Measurements from ENCODE around the gene WNT2. TPM values are rescaled to one million over a fixed set of nuclear protein-coding genes. Genes with fewer than 3 reads are reported as not detected.
"Not testable (repeated sequence)": the region's sequence is repeated elsewhere in the genome, so short reads cannot be mapped to it uniquely, and the experiment has no call there.

The WNT2 gene
- total RNA-seq, 5 donors from 2014 or later (not counting 1 experiment from before 2014, with no cell fraction given): not detected

DNA sequence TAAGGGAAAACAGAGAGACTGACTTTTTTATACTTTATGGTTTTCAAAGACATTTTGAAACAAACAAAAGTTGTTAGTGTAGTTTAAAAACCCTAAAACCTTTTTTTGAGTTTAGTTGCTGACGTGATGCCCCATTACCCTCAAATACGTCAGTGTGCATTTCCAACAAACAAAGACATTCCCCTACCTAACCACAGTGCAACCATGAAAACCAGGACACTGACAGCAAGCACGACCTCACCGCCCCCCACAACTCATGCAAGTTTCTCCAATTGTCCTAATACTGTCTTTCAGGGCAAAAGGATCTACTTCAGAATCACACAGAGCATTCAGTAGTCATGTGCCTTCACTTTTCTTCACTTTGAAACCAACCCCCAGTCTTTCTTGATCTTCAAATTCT is 75.0 kb downstream of the WNT2 start:
- no peaks in the 10 kb centered on the region for H3K36me3 ChIP-seq (ENCODE audit: control insufficient read depth in 2 of 2, extremely low read depth in 1 of 2, insufficient read depth in 1 of 2, low read length in 1 of 2)
- Mint-ChIP-seq H3K27ac (no peak overlapping the region), H3K4me3 (no peak overlapping the region), H3K27me3 (peaks cover 5 to 8% of the 10 kb centered on the region in 2 donors), H3K9me3 (peaks cover 0 to 3% (median 0%) of the 10 kb centered on the region in 3 donors), H3K36me3 (no peaks in the 10 kb centered on the region), H3K4me1 (no peaks in the 10 kb centered on the region)
- ChIA-PET POLR2A (no interaction called here), CTCF (no interaction called here)
- no peak overlapping the region for H3K27ac ChIP-seq (ENCODE audit: low read length)
- no peak for DNase-seq
- H3K4me3 ChIP-seq (ENCODE audit: control insufficient read depth in 1 of 2, extremely low read depth in 1 of 2, low read length in 1 of 2): no peak overlapping the region
- ATAC-seq (replicated peaks in 1 of 4): no peak
- H3K4me1 ChIP-seq (ENCODE audit: control insufficient read depth in 1 of 2, extremely low read depth in 1 of 2, insufficient read depth in 2 of 2, low read length in 2 of 2): no peaks in the 10 kb centered on the region
- H3K27me3 ChIP-seq (replicated peaks in 1 of 2; ENCODE audit: control insufficient read depth in 2 of 2, extremely low read depth in 1 of 2, insufficient read depth in 2 of 2, low read length in 1 of 2): no peaks in the 10 kb centered on the region
- WGBS (ENCODE audit: insufficient coverage): 70% methylated on average over 3 of the region's 4 CpGs
- no peaks in the 10 kb centered on the region for H3K9me3 ChIP-seq

DNA sequence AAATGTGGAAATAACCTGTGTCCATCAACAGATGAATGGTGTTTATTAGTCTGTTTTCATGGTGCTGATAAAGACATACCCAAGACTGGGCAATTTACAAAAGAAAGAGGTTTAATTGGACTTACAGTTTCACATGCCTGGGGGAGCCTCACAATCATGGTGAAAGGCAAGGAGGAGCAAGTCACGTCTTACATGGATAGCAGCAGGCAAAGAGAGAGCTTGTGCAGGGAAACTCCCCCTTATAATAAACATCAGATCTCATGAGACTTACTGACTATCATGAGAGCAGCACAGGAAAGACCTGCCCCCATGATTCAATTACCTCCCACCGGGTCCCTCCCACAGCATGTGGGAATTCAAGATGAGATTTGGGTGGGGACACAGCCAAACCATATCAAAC is 77.2 kb downstream of the WNT2 start:
- H3K27ac ChIP-seq (ENCODE audit: low read length); H3K27me3 ChIP-seq (replicated peaks in 1 of 2; ENCODE audit: control insufficient read depth in 2 of 2, extremely low read depth in 1 of 2, insufficient read depth in 2 of 2, low read length in 1 of 2); H3K4me3 ChIP-seq (ENCODE audit: control insufficient read depth in 1 of 2, extremely low read depth in 1 of 2, low read length in 1 of 2); H3K27me3 Mint-ChIP-seq; H3K9me3 Mint-ChIP-seq; H3K9me3 ChIP-seq; ATAC-seq (replicated peaks in 1 of 4); H3K4me3 Mint-ChIP-seq; POLR2A ChIA-PET; H3K4me1 ChIP-seq (ENCODE audit: control insufficient read depth in 1 of 2, extremely low read depth in 1 of 2, insufficient read depth in 2 of 2, low read length in 2 of 2); H3K36me3 ChIP-seq (ENCODE audit: control insufficient read depth in 2 of 2, extremely low read depth in 1 of 2, insufficient read depth in 1 of 2, low read length in 1 of 2); H3K27ac Mint-ChIP-seq; CTCF ChIA-PET; DNase-seq; H3K36me3 Mint-ChIP-seq; H3K4me1 Mint-ChIP-seq: not testable (repeated sequence)
- WGBS (ENCODE audit: insufficient coverage): no CpG with 5 or more reads among the region's 2 CpGs

DNA sequence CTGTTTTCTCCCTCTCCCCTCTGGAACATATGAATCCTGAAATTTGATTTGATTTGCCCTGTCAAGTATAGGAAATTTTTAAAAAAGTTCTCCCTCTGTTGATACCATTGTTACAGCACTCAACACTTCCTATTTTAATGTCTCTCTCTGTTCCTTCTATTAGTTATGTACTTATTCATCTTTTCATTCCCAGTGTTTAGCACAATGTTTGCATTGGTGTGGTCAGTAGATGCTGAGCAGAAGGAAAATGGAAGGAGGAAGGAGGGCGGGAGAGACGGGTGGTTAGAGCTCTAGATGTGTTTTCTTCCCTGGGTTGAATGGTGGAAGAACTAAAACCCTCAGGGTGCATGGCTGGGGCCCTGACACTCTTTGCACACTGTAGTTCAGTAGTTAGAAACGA is 79.5 kb downstream of the WNT2 start:
- H3K27me3 Mint-ChIP-seq: peaks cover 14 to 19% of the 10 kb centered on the region in 2 donors
- ATAC-seq (replicated peaks in 1 of 4): no peak
- Histone ChIP-seq H3K9me3 (no peaks in the 10 kb centered on the region), H3K27ac (ENCODE audit: low read length) (no peak overlapping the region), H3K4me3 (ENCODE audit: control insufficient read depth in 1 of 2, extremely low read depth in 1 of 2, low read length in 1 of 2) (no peak overlapping the region), H3K27me3 (replicated peaks in 1 of 2; ENCODE audit: control insufficient read depth in 2 of 2, extremely low read depth in 1 of 2, insufficient read depth in 2 of 2, low read length in 1 of 2) (peaks cover 0 to 12% of the 10 kb centered on the region in 2 experiments), H3K4me1 (ENCODE audit: control insufficient read depth in 1 of 2, extremely low read depth in 1 of 2, insufficient read depth in 2 of 2, low read length in 2 of 2) (no peaks in the 10 kb centered on the region), H3K36me3 (ENCODE audit: control insufficient read depth in 2 of 2, extremely low read depth in 1 of 2, insufficient read depth in 1 of 2, low read length in 1 of 2) (no peaks in the 10 kb centered on the region)
- no peak for DNase-seq
- H3K9me3 Mint-ChIP-seq: peaks cover 0 to 3% (median 0%) of the 10 kb centered on the region in 3 donors
- H3K36me3 Mint-ChIP-seq: no peaks in the 10 kb centered on the region
- no peak overlapping the region for H3K4me3 Mint-ChIP-seq
- CTCF ChIA-PET: interaction anchor here in 1 of 2 donors (0.7 kb wide), 1 partner anchor 32 kb away, joined by 3 read pairs; no protein-coding TSS in a partner anchor
- POLR2A ChIA-PET: no interaction called here
- 83% methylated on average over 1 of the region's 3 CpGs for WGBS (ENCODE audit: insufficient coverage)
- H3K4me1 Mint-ChIP-seq: no peaks in the 10 kb centered on the region
- H3K27ac Mint-ChIP-seq: no peak overlapping the region

DNA sequence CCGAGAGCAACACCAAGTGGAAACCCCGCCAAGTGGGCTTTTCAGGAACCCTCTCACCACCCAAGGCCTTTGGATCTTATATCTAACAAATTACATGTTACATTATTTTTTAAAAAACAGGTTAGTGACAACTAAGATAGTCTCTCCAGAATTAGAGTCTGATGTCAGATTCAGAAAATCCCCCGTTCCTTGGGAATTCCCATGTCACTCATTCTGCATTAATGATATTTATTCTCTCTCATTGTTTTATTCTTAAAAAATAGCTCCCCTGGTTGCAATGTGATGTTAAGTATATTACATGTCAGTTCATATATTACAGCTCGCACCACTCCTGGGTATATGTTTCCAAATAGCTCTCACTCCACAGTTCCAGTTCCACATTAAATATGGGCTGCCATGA is 81.8 kb downstream of the WNT2 start:
- no peak for ATAC-seq (replicated peaks in 1 of 4)
- Histone ChIP-seq H3K27ac (ENCODE audit: low read length) (no peak overlapping the region), H3K9me3 (no peaks in the 10 kb centered on the region), H3K4me1 (ENCODE audit: control insufficient read depth in 1 of 2, extremely low read depth in 1 of 2, insufficient read depth in 2 of 2, low read length in 2 of 2) (no peaks in the 10 kb centered on the region), H3K4me3 (ENCODE audit: control insufficient read depth in 1 of 2, extremely low read depth in 1 of 2, low read length in 1 of 2) (no peak overlapping the region), H3K36me3 (ENCODE audit: control insufficient read depth in 2 of 2, extremely low read depth in 1 of 2, insufficient read depth in 1 of 2, low read length in 1 of 2) (no peaks in the 10 kb centered on the region), H3K27me3 (replicated peaks in 1 of 2; ENCODE audit: control insufficient read depth in 2 of 2, extremely low read depth in 1 of 2, insufficient read depth in 2 of 2, low read length in 1 of 2) (peaks cover 0 to 14% of the 10 kb centered on the region in 2 experiments)
- Mint-ChIP-seq H3K4me1 (no peaks in the 10 kb centered on the region), H3K9me3 (peaks cover 0 to 5% (median 3%) of the 10 kb centered on the region in 3 donors), H3K27ac (no peak overlapping the region), H3K27me3 (peaks cover 14 to 23% of the 10 kb centered on the region in 2 donors), H3K36me3 (no peaks in the 10 kb centered on the region), H3K4me3 (no peak overlapping the region)
- WGBS (ENCODE audit: insufficient coverage): 80% methylated on average over 1 of the region's 4 CpGs
- POLR2A ChIA-PET: no interaction called here
- DNase-seq: no peak
- CTCF ChIA-PET: no interaction called here

DNA sequence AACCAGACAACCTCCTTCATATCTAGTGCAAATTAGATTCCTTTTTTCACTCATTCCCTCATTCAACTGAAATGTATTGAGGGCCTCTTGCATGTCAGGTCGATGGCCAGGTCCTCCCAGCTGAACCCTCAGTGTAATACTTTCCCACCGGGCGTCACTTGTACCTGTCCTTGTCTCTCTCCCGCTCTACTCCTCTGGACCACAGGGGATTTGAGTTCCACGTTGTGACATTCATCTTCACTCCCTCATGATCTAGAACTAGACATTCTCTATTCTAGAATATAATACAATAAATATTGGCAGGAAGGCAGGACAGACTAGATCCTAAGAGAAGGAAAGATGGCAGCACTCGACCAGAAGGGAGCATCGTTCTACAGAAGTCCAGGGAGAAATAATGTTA is 83.9 kb downstream of the WNT2 start:
- H3K4me1 ChIP-seq (ENCODE audit: control insufficient read depth in 1 of 2, extremely low read depth in 1 of 2, insufficient read depth in 2 of 2, low read length in 2 of 2): no peaks in the 10 kb centered on the region
- 64% methylated on average over 3 of the region's 7 CpGs for WGBS (ENCODE audit: insufficient coverage)
- no peak overlapping the region for H3K4me3 Mint-ChIP-seq
- no peaks in the 10 kb centered on the region for H3K9me3 ChIP-seq
- H3K4me1 Mint-ChIP-seq: no peaks in the 10 kb centered on the region
- H3K27ac Mint-ChIP-seq: no peak overlapping the region
- H3K36me3 Mint-ChIP-seq: no peaks in the 10 kb centered on the region
- H3K4me3 ChIP-seq (ENCODE audit: control insufficient read depth in 1 of 2, extremely low read depth in 1 of 2, low read length in 1 of 2): no peak overlapping the region
- ATAC-seq (replicated peaks in 1 of 4) (no peak), DNase-seq (no peak)
- no peak overlapping the region for H3K27ac ChIP-seq (ENCODE audit: low read length)
- POLR2A ChIA-PET: no interaction called here
- H3K27me3 ChIP-seq (replicated peaks in 1 of 2; ENCODE audit: control insufficient read depth in 2 of 2, extremely low read depth in 1 of 2, insufficient read depth in 2 of 2, low read length in 1 of 2): peaks cover 0 to 14% of the 10 kb centered on the region in 2 experiments
- peaks cover 14 to 23% of the 10 kb centered on the region in 2 donors for H3K27me3 Mint-ChIP-seq
- H3K36me3 ChIP-seq (ENCODE audit: control insufficient read depth in 2 of 2, extremely low read depth in 1 of 2, insufficient read depth in 1 of 2, low read length in 1 of 2): no peaks in the 10 kb centered on the region
- peaks cover 0 to 8% (median 0%) of the 10 kb centered on the region in 3 donors for H3K9me3 Mint-ChIP-seq
- CTCF ChIA-PET: interaction anchor here in 1 of 2 donors (0.6 kb wide), 1 partner anchor 287 kb away, joined by 4 read pairs; no protein-coding TSS in a partner anchor

DNA sequence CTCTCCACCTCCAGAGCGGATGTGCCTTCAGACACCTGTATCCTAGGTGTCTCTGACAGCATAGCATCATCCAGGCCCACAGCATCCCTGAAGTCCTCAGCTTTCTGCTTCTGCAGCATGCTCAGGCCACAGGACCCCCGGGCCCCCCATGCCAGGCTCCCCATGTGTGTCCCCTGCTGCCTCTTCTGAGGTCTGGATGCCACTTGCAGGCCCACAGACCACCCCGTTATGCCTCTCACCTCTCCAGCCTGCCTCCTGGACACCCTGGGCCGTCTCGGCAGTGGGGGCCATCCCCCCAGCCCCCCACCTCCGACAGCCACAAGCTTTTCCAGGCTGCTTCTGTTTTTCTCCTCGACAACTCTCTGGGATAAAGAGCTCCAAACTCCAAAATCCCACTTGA is 84.4 kb downstream of the WNT2 start:
- peaks cover 14 to 22% of the 10 kb centered on the region in 2 donors for H3K27me3 Mint-ChIP-seq
- peaks cover 0 to 14% of the 10 kb centered on the region in 2 experiments for H3K27me3 ChIP-seq (replicated peaks in 1 of 2; ENCODE audit: control insufficient read depth in 2 of 2, extremely low read depth in 1 of 2, insufficient read depth in 2 of 2, low read length in 1 of 2)
- no peaks in the 10 kb centered on the region for H3K9me3 ChIP-seq
- DNase-seq (no peak), ATAC-seq (replicated peaks in 1 of 4) (no peak)
- H3K9me3 Mint-ChIP-seq: peaks cover 0 to 8% (median 2%) of the 10 kb centered on the region in 3 donors
- no peaks in the 10 kb centered on the region for H3K36me3 ChIP-seq (ENCODE audit: control insufficient read depth in 2 of 2, extremely low read depth in 1 of 2, insufficient read depth in 1 of 2, low read length in 1 of 2)
- ChIA-PET CTCF (interaction anchor here in 1 of 2 donors (0.6 kb wide), 1 partner anchor 286 kb away, joined by 4 read pairs; no protein-coding TSS in a partner anchor), POLR2A (no interaction called here)
- H3K36me3 Mint-ChIP-seq: no peaks in the 10 kb centered on the region
- H3K4me1 Mint-ChIP-seq: no peaks in the 10 kb centered on the region
- WGBS (ENCODE audit: insufficient coverage): 64% methylated on average over 2 of the region's 7 CpGs
- H3K4me1 ChIP-seq (ENCODE audit: control insufficient read depth in 1 of 2, extremely low read depth in 1 of 2, insufficient read depth in 2 of 2, low read length in 2 of 2): no peaks in the 10 kb centered on the region
- no peak overlapping the region for H3K27ac Mint-ChIP-seq
- H3K4me3 ChIP-seq (ENCODE audit: control insufficient read depth in 1 of 2, extremely low read depth in 1 of 2, low read length in 1 of 2): no peak overlapping the region
- no peak overlapping the region for H3K27ac ChIP-seq (ENCODE audit: low read length)
- no peak overlapping the region for H3K4me3 Mint-ChIP-seq

DNA sequence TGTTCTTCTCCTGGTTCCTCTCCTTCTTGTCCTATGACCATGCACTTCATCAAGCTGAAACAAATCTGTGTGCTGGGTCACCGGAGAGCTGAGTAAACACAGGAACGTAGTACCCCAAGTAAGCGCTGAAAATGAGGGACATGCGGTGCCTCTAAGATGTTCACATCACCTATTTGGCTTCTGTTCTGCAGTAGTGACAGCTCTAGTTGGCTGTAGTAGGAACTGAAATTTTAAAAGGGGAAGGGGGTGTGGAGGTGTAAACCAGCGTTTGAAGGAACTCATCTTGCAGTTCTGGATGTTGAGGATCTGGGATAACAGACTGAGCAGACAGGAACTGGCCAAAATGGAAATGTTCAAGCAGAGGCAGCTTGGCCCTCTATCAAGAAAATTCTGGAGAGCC is 85.2 kb downstream of the WNT2 start:
- H3K36me3 Mint-ChIP-seq: no peaks in the 10 kb centered on the region
- H3K4me3 ChIP-seq (ENCODE audit: control insufficient read depth in 1 of 2, extremely low read depth in 1 of 2, low read length in 1 of 2): no peak overlapping the region
- no peaks in the 10 kb centered on the region for H3K4me1 Mint-ChIP-seq
- ATAC-seq (replicated peaks in 1 of 4) (no peak), DNase-seq (no peak)
- H3K4me3 Mint-ChIP-seq: no peak overlapping the region
- CTCF ChIA-PET: no interaction called here
- no peaks in the 10 kb centered on the region for H3K36me3 ChIP-seq (ENCODE audit: control insufficient read depth in 2 of 2, extremely low read depth in 1 of 2, insufficient read depth in 1 of 2, low read length in 1 of 2)
- POLR2A ChIA-PET: no interaction called here
- no peak overlapping the region for H3K27ac Mint-ChIP-seq
- no peaks in the 10 kb centered on the region for H3K9me3 ChIP-seq
- no peaks in the 10 kb centered on the region for H3K4me1 ChIP-seq (ENCODE audit: control insufficient read depth in 1 of 2, extremely low read depth in 1 of 2, insufficient read depth in 2 of 2, low read length in 2 of 2)
- 80% methylated on average over 5 of the region's 5 CpGs for WGBS (ENCODE audit: insufficient coverage)
- H3K27me3 ChIP-seq (replicated peaks in 1 of 2; ENCODE audit: control insufficient read depth in 2 of 2, extremely low read depth in 1 of 2, insufficient read depth in 2 of 2, low read length in 1 of 2): peaks cover 0 to 14% of the 10 kb centered on the region in 2 experiments
- H3K27me3 Mint-ChIP-seq: peaks cover 11 to 19% of the 10 kb centered on the region in 2 donors
- H3K9me3 Mint-ChIP-seq: peaks cover 0 to 8% (median 4%) of the 10 kb centered on the region in 3 donors
- H3K27ac ChIP-seq (ENCODE audit: low read length): no peak overlapping the region

All from T-cell (primary cell).